HK-2 (cell line): ENCODE data around the gene PWWP2B.
"Not testable (repeated sequence)": the region's sequence is repeated elsewhere in the genome, so short reads cannot be mapped to it uniquely, and the experiment has no call there.

ENCODE experiments used
- DNase-seq: peaks from one replicate; pipeline ENCODE4 v3.0.0-alpha.2; 2018; ENCODE audit not compliant: unreplicated experiment

Gene PWWP2B

DNA sequence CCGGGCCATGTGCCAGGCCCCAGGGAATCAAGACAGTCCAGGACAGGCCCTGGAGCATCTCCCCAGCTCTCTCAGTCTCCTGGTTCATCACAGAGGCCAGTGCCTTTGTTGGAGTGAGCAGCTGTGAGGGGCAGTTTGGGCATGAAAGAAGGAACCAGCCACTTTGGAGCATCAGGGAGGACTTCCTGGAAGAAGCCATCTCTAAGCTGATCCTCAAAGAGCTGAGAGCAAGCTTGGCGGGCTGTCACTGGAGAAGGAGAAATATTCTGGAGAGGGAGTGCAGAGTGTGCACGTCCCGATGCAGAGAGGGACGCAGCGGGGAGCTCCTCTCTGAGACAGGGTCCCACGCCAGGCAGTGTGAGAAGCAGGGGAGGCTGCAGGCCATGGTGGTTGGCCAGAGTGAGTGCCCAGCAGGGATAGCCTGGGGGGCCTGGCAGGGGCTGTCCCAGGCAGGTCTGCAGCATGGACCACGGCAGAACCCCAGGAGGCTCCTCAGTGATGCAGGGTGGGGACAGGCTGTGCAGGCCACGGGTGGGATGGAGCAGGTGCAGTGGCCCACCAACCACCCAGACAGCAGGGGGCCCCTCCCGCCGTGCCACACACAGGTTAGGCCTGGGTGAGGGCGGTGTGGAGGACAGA, 34.7 kb downstream of the PWWP2B start:
- no peak for DNase-seq

DNA sequence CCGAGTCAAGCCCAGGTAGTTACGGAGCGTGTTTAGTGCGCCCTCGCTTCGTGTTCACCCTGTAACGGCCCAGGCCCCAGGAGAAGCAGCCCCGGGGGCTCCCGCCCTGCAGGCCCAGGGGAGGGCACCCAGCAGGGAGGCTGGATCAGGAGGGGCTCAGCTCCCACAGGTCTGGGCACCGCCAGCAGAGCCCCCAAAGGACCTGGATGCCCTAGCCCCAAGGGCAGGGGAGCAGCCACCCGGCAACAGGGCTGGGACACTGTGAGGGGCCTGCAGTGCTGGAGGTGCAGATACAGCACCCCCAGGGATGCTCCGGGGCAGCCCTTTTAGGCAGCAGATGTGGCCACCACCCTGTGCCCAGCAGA, 35.2 kb downstream of the PWWP2B start:
- DNase-seq = no peak

DNA sequence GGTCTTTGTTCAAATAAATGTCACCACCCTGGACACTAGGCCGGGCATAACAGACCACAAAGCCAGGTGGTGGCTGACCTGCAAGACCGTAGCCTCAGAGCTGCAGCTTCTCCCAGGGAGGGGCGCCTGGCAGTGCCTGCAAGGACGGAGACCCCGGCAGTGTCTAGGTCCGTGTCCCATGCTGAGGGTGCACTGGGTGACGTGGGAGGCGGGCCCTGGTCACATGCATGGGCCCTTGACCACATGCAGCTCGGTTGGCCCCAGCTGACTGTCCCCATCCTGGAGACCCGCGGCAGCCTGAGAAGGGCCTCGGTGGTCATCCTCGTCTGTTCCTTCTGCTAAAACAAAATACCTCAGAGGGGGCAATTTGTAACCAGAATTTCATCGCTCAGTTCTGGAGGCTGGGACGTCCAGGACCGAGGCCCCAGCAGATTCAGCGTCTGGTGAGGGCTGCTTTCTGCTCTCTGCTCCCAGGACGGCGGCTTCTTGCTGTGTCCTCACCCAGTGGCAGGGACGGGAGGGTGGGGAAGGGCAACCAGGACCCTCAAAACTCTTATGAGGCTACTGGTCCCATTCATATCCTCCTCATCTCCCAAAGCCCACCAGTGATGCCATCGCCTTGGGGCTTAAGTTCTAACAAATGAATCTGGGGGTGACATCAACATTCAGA, 36.8 kb downstream of the PWWP2B start:
- DNase-seq = no peak

DNA sequence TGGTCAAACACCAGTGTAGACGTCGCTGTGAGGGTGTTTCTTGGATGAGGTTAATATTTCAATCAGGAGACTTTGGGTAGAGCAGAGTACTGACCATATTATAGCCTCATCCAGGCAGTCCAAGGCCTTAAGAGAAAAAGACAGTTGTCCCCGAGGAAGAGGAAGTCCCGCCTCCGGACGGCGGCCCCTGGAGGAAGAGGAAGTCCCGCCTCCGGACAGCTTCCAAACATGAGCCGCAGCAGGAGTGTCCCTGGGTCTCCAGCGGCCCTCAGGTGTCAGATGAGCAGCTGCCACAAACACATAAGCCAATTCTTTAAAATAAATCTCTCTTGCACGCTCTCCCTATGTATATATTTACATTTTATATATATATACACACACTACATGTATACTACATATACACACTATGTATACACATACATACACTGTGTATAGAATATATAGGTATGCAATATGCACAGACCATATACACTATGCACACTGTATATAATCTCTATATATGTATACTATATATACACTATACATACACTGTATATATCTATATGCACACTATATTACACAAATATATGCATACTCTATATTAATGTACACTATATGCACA, 37.5 kb downstream of the PWWP2B start:
- DNase-seq = no peak

DNA sequence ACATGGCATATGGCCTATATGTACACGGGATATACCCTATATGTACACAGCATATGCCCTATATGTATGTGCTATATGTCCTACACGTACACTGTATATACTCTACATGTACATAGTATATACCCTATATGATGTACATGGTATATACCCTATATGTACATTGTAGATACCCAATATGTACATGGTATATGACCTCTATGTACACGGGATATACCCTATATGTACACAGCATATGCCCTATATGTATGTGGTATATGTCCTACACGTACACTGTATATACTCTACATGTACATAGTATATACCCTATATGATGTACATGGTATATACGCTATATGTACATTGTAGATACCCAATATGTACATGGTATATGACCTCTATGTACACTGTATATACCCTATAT, 38.3 kb downstream of the PWWP2B start:
- DNase-seq = not testable (repeated sequence)

DNA sequence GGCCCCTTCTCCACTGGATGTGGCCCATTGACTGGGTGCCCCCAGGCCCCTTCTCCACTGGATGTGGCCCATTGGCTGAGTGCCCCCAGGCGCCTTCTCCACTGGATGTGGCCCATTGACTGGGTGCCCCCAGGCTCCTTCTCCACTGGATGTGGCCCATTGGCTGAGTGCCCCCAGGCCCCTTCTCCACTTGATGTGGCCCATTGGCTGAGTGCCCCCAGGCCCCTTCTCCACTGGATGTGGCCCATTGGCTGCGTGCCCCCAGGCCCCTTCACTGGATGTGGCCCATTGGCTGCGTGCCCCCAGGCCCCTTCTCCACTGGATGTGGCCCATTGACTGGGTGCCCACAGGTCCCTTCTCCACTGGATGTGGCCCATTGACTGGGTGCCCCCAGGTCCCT, 39.1 kb downstream of the PWWP2B start:
- DNase-seq = not testable (repeated sequence)

DNA sequence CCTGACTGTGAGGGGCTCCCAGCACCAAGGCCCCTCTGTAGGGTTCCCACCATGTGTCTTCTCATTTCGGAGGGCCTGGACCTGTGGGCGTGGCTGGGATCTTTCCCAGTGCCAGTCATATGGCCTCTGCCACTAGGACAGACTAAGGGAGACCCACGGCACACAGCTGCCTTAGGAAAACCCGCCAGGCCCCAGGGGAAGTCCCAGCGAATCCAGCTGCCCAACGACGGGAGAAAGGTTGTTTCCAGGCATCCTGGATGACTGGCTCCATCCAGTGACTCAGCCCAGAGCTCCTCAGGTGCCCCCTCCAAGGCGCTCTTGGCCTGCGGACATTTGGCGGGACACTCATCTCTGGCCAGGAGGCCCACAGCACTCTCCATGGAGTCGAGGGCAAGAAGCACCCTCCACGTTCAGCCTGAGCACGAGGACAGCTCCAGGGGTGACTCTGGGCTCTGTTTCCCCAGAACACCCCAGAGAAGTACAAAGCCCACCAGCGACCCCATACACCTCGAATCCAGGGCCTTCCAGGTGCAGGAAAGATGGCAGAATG, 39.9 kb downstream of the PWWP2B start:
- DNase-seq = peak; percentile 75

DNA sequence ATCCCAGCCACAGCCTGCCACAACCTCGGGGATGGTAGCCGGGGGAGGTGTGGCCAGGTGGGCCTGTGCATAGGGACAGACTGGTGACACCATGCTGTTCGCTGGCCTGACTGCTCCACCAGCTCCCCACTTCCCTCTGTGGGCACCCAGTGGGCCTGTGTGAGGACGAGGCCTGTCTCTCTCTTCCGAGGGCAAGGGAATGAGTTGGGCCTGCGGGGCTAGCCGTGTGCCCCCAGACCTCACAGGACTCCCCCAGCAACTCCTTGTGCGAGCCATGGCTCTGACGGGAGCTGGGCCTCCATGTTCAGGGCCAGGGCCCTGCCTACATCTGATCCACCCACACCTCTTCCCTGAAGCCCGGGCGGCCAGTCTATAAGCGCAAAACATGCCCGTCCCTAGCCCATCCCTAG, 40.5 kb downstream of the PWWP2B start:
- DNase-seq = no peak

DNA sequence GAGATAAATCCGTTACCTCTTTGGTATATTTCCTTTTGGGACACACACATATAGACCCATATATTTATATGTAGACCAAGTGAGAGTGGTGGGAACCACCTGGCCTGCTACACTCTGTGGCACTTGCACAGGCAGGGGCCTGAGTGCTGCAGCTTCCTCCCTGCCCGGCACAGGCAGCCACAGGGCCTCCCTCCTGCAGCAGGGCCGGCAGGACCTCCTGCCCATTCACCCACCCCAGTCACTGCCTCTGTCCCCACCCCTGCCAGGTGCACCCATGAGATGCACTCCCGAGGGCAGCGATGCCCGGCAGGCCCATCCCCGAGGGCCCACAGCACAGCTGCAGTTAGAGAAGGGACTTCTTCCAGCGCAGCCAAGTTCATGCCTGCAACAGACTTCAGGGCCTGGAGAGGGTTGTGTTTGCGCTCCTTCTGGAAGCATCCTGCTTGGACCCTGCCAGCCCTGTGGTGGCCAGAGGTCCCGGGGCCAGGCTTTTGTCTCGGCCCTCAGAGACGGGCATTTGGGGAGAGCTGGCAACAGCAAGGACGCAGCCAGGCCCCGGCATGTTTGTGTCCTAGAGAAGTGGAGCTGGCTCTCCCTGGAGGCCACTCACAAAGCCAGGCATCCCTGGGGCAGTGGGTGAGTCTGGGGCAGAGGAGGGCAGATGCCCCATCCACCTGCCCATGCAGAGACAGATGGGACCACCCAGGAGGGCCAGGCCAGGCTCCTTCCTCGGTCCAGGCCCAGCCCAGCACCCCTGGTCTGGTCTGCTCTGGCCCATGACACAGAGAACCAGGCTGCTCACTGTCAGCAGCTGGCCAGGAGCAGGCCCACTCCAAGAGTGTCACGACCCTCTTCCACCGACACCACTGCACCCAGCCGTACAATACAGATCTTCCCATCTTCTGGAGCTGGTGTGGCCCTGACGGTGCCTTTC, 41.4 kb downstream of the PWWP2B start:
- no peak for DNase-seq

DNA sequence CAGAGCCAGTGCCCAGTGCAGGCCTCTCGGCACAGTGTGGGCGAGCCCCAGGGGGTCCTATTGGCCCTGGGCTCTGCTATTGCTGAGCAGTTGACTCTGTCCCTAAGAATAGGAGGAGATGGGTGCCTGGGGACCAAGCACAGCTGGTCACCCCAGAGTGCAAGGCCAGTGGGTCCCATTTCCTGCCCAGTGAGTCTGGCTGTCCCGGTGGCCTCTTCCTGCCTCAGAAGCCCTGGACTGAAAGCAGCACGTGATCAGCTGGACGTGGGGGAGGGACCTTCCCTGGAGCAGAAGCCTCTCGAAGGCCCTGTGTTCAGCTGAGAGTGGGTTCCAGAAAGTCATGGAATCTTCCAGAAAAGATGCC, 42.0 kb downstream of the PWWP2B start:
- no peak for DNase-seq

DNA sequence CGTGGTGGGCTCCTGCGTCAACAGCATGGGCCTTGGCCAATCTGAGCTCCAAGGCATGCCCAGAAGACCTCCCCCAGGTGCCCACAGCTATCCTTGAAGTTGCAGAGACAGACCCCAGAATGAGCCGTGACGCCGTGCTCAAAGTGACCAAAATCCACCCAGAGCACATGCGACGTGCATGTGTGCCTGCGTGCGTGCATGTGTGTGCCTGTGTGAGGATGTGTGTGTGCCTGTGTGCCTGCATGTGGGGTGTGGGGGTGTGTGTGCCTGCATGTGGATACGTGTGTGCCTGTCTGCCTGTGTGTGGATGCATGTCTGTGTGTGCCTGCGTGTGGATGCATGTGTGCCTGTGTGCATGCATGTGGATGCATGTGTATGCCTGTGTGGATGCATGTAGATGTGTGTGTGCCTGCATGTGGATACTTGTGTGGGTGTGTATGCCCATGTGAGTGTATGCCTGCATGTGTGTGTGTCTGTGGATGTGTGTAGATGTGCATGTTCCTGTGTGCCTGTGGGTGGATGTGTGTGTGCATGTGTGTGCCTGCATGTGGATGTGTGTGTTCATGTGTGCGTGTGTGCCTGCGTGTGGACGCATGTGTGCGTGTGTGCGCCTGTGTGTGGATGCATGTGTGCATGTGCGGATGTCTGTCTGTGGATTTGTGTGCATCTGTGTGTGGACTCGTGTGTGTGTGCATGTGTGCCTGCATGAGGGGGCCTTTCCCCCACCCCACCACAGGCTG, 42.6 kb downstream of the PWWP2B start:
- DNase-seq = no peak

DNA sequence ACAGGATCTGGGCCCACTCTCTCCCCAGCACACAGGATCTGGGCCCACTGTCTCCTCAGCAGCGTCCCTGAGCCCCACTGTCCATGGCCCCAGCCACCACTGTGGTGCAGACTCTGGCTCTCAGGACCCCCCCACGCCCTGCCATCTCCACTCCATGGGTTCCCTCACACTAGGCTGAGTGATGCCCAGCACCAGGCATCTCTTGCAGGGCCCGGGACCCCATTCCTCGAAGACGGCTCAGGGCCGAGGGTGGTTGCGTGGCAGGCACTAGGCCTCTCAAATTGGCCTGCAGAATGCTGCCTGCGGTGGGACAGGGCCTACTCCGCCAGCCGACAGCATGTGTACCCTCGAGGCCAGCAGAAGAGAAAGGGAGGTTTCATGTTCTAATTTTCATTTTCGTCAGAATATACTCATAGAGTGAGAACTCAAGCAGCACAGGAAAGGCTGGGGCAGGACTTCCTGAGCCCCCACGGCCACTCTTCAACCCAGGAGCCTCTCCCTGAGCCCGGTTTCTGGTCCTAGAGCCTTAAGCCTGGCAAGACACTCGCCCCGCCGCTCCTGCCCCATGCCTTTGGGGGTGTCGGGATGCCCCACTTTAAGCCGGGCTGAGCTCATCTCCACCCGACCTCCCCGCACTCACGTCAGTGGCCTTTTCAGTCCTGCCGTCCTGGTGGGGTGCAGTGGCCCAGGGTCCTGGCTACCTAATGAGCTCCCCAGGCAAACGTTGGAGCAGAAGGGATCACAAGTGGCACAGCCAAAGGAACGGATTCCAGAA, 44.0 kb downstream of the PWWP2B start:
- DNase-seq = no peak

DNA sequence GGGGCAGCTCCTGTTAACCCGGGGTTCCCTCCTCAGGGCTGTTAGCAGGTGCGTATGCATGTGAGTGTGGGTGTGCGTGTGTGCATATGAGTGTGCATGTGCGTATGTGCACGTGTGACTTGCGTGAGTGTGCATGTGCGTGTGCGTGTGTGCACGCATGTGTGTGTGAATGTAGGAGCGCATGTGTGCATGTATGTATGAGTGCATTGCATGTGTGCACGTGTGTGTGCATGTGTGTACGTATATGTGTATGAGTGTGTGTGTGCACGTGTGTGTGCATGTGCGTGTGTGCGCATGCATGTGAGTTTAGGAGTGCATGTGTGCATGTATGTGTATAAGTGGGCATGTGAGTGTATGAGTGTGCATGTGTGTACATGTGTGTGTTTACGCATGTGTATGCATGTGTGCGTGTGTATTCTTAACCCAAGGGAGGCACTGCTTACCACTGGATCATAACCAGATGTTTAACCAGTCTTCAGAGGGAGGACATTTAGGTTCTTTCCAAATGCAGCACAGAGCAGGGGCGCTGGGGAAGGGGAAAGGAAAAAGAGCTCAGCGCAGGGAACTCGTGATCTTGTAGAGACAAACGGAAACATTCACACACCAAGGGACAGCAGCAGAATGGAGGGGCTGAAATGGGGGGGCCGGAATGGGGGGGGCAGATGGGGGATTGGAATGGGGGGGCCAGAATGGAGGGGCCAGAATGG, 45.0 kb downstream of the PWWP2B start:
- DNase-seq = no peak

DNA sequence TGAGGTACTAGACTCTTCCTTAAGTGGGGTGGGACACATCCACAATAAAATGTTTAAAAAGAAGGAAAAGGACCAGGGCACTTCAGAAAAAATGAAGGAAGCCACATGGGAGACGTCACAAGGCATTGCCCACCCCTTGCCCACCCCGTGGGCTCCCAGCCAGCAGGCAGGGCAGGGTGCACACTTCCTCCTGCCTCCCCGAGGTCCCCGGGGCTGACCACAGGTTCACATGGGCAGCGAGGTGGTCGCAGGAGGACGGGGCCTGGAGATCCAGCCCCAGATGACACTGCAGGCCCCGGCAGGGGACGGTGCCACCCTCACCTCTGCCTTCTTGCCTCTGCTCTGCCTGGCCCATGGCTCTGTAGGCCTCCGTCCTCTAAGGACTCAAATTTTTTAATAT, 45.6 kb downstream of the PWWP2B start:
- no peak for DNase-seq

DNA sequence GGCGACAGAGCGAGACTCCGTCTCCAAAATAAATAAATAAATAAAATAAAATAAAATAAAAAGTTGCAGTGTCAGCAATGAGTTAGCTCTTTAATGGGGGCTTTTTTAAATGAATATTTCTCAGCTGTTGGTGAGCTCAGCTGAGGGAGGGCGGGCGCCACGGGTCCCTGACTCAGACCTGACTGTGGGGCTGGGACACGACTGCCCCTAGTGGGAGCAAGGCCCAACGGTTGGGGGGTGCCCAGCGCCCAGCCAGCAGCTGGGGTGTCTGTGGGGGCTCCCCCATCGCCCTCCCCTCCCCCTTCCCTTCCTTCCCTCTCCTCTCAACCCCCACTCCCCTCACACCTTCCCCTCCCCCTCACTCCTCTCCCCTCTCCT, 46.6 kb downstream of the PWWP2B start:
- peak; percentile 63 for DNase-seq

DNA sequence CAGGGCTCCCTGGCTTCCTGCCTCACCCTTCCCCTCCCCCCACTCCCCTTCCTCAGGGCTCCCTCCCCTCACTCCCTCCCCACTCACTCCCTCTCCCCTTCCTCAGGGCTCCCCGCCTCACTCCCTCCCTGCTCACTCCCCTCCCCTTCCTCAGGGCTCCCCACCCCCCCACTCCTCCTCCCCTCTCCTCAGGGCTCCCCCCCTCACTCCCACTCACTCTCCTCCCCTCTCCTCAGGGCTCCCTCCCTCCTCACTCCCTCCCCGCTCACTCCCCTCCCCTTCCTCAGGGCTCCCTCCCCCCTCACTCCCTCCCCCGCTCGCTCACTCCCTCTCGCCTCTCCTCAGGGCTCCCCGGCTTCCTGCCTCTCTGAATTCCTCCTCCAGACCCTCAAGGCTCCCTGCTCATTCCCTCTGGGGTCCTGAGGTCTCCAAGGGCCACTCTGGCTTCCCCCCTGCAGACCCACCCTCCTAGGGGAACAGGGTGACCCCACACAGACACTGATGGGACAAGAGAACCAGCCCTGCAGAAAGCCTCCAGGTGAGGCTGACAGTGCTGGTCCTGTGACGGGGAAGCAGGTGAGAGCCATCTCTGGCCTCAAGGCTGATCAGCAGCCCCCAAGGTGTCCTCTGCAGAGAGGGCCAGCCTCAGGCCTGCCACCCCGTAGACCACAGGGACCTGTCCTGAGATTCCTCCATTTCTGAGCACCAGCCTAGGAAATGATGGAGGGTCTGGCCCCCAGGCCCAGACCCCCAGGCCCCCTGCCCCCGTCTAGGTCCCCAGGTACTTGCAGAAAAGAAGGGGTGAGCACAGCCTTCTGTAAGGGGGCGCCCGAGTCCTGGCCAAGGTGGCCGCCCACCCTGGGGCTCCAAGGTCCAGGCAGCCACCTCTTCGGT, 47.2 kb downstream of the PWWP2B start:
- DNase-seq = no peak

DNA sequence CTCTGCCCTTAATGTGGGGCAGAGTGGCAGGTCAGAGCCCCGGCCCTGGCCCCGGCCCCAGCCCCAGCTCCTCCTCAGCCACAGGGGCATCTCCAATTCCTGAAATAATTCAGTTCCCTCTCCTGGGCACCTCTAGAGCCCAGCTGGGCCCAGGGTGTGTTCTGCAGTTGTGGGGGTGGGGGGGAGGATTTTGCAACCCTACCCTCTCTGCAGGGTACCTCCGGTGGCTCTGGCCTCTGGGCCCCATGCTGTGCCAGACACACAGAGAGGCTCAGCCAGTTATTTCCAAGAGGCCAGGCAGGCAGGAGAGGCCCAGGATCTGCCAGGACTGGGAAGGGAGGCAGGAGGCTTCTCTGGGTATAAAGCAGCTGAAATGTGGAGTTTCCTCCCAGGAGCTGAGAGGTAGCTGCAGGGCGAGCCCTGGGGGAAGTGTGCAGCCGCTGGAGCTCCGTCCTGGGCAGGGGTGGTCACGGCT, 47.9 kb downstream of the PWWP2B start:
- DNase-seq = no peak

DNA sequence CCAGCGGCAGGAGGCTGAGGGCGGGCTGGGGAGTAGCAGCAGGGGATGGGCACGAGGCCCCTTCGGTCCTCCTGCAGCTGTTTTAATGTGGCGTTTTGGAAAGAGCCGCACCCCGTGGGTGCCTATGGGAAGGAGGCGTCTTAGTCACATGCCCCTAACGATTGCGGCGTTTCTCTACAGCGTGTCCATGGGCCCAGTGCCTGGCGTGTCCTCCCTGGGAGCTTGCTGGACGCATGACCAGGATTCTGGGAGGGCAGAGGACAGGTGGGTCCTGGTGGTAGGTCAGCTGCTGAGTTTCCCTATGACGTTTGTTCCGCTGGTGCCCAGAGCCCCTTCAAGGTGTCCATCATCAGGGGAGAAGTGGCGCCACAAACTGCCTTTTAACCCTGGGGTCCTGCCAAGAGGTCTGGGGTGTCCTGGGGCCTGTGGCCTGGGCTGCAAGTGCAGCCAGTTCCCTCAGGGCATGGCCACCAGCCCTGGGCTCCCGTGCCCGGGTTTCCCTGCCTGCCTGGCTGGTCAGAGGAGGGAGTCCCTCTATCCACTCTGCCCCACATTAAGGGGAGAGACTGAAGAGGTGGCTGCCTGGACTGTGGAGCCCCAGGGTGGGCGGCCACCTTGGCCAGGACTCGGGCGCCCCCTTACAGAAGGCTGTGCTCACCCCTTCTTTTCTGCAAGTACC, 48.7 kb downstream of the PWWP2B start:
- no peak for DNase-seq
